PC-3 (cell line): ENCODE results near the gene CAMTA1. TPM values are rescaled to one million over a fixed set of nuclear protein-coding genes. Genes with fewer than 3 reads are reported as not detected.

Source experiments
- ATAC-seq: fragments of 200-7000 bp; cut with Tn5 transposase; 2 replicates; pipeline ENCODE4 v1.9.1; 2020; ENCODE audit warnings: mild to moderate bottlenecking, moderate library complexity
- BruUV-seq: library from RNA; stranded (reverse); fragments of 400-500 nt; replicated peaks from 2 replicates; lab custom pipeline; 2021; lab: Mats Ljungman, UMichigan
- CTCF ChIA-PET: fragments of 300-600 bp; sonication (Branson Sonifier 250); formaldehyde crosslinking; loops from one replicate; lab custom pipeline; 2022; ENCODE audit warnings: antibody characterized with exemption; lab: Charles Lee
- POLR2A ChIA-PET: fragments of 300-600 bp; sonication (Branson Sonifier 250); formaldehyde crosslinking; loops from one replicate; lab custom pipeline; 2022; ENCODE audit warnings: antibody characterized with exemption; ENCODE audit not compliant: unreplicated experiment; lab: Charles Lee
- DNase-seq: peaks from one replicate; pipeline ENCODE4 v3.0.0-alpha.2; 2015
- H2AFZ ChIP-seq: fragments of 300-600 bp; sonication (generic); 2 replicates; pipeline ENCODE4 v1.6.0; 2016; ENCODE audit warnings: antibody characterized with exemption, low read length
- H3F3A ChIP-seq: fragments of 300-600 bp; sonication (generic); one replicate; pipeline ENCODE4 v1.6.0; 2017; ENCODE audit warnings: antibody characterized with exemption, low read length, control low read depth, mild to moderate bottlenecking; ENCODE audit not compliant: unreplicated experiment
- H3K27ac ChIP-seq: fragments of 300-600 bp; sonication (generic); 2 replicates; pipeline ENCODE4 v1.5.1; 2016; ENCODE audit warnings: mild to moderate bottlenecking, low read length
- H3K27me3 ChIP-seq: fragments of 300-600 bp; sonication (generic); 2 replicates; pipeline ENCODE4 v1.6.1; 2016; ENCODE audit warnings: low read length, mixed read lengths
- H3K36me3 ChIP-seq: fragments of 300-600 bp; sonication (generic); 2 replicates; pipeline ENCODE4 v1.6.1; 2016; ENCODE audit warnings: low read depth, mixed run types, low read length, mixed read lengths
- H3K4me1 ChIP-seq: fragments of 300-600 bp; sonication (generic); 2 replicates; pipeline ENCODE4 v1.5.1; 2016; ENCODE audit warnings: low read length; ENCODE audit not compliant: insufficient read depth
- H3K4me2 ChIP-seq: fragments of 300-600 bp; sonication (generic); 2 replicates; pipeline ENCODE4 v1.6.0; 2016; ENCODE audit warnings: low read length
- H3K4me3 ChIP-seq: fragments of 300-600 bp; sonication (generic); 2 replicates; pipeline ENCODE4 v1.5.1; 2016; ENCODE audit warnings: mild to moderate bottlenecking, low read length, mixed read lengths
- H3K79me2 ChIP-seq: fragments of 300-600 bp; sonication (generic); 2 replicates; pipeline ENCODE4 v1.6.1; 2017; ENCODE audit warnings: low read length, mixed read lengths
- H3K9ac ChIP-seq: fragments of 300-600 bp; sonication (generic); 2 replicates; pipeline ENCODE4 v1.6.0; 2016; ENCODE audit warnings: mild to moderate bottlenecking, low read length
- H3K9me2 ChIP-seq: fragments of 300-600 bp; sonication (generic); replicated peaks from 2 replicates; pipeline ENCODE4 v1.6.1; 2016; ENCODE audit warnings: mixed run types, low read length, mixed read lengths
- H3K9me3 ChIP-seq: fragments of 300-600 bp; sonication (generic); 2 replicates; pipeline ENCODE4 v1.6.1; 2016; ENCODE audit warnings: low read length, mixed read lengths
- H4K20me1 ChIP-seq: fragments of 300-600 bp; sonication (generic); 2 replicates; pipeline ENCODE4 v1.6.1; 2016; ENCODE audit warnings: low read length, mixed read lengths
- CTCF ChIP-seq: fragments of 300-600 bp; sonication (generic); conservative IDR thresholded peaks from 2 replicates; pipeline ENCODE4 v1.5.1; 2017; ENCODE audit warnings: antibody characterized with exemption, low read depth, mild to moderate bottlenecking, low read length
- EZH2 ChIP-seq: fragments of 300-600 bp; sonication (generic); IDR thresholded peaks from one replicate; pipeline ENCODE4 v1.6.1; 2017; ENCODE audit warnings: antibody characterized with exemption, mild to moderate bottlenecking, low read length; ENCODE audit not compliant: unreplicated experiment
- EZH2phosphoT487 ChIP-seq: fragments of 300-600 bp; sonication (generic); IDR thresholded peaks from 2 replicates; pipeline ENCODE4 v1.6.1; 2018; ENCODE audit warnings: mild to moderate bottlenecking, antibody characterized with exemption, low read length, borderline replicate concordance
- intact Hi-C: fragments of 100-400 bp; cut with micrococcal nuclease; formaldehyde crosslinking; loops from 2 replicates; pipeline ENCODE4 v1.9.0; 2023
- total RNA-seq: library from RNA; depleted of rRNA; stranded (reverse); fragments of >200 nt; gene quantifications from 2 replicates; pipeline ENCODE4 v1.2.3, GENCODE V29; 2014

Gene CAMTA1
- total RNA-seq, 1 experiment from 2014 or later = 40.8 TPM

- BruUV-seq = no TSS peak
- no peak for DNase-seq
- POLR2A ChIA-PET = no interaction called here
Measured at GRCh38 chr1:6971699-6972098, 186.4 kb downstream of the CAMTA1 start.

GRCh38 chr1:6972399-6972798 is 187.1 kb downstream of the CAMTA1 start:
- Histone ChIP-seq H3K9me2 (no peaks in the 10 kb centered on the region), H3K9ac (no peak overlapping the region), H3K4me3 (no peak overlapping the region), H2AFZ (no peak overlapping the region), H3K4me2 (no peak overlapping the region), H4K20me1 (no peaks in the 10 kb centered on the region), H3F3A (no peaks in the 10 kb centered on the region), H3K27me3 (peaks cover 38% of the 10 kb centered on the region), H3K9me3 (no peaks in the 10 kb centered on the region), H3K27ac (no peak overlapping the region), H3K36me3 (no peaks in the 10 kb centered on the region), H3K4me1 (peaks cover 8% of the 10 kb centered on the region), H3K79me2 (no peaks in the 10 kb centered on the region)
- intact Hi-C loops = no loop called here
- ATAC-seq = no peak
- TF ChIP-seq EZH2 (no peak), CTCF (no peak), EZH2phosphoT487 (no peak)
- CTCF ChIA-PET = no interaction called here
- BruUV-seq = no TSS peak
- POLR2A ChIA-PET = no interaction called here
- DNase-seq = no peak

More at GRCh38 chr1:6971699-6972098, 186.4 kb downstream of the CAMTA1 start:
- Histone ChIP-seq H3K9ac (no peak overlapping the region), H3F3A (no peaks in the 10 kb centered on the region), H3K36me3 (no peaks in the 10 kb centered on the region), H4K20me1 (no peaks in the 10 kb centered on the region), H3K27me3 (peaks cover 34% of the 10 kb centered on the region), H3K4me1 (peaks cover 9% of the 10 kb centered on the region), H3K4me3 (no peak overlapping the region), H3K9me2 (no peaks in the 10 kb centered on the region), H3K27ac (no peak overlapping the region), H3K4me2 (no peak overlapping the region), H3K79me2 (no peaks in the 10 kb centered on the region), H3K9me3 (no peaks in the 10 kb centered on the region), H2AFZ (no peak overlapping the region)
- no peak for TF ChIP-seq CTCF
- TF ChIP-seq EZH2phosphoT487 = no peak
- TF ChIP-seq EZH2 = no peak
- intact Hi-C loops = no loop called here
- no peak for ATAC-seq
- CTCF ChIA-PET = no interaction called here

GRCh38 chr1:6975331-6976043 is 190.2 kb downstream of the CAMTA1 start:
- POLR2A ChIA-PET = no interaction called here
- ATAC-seq = no peak
- TF ChIP-seq CTCF (no peak), EZH2 (no peak), EZH2phosphoT487 (no peak)

More at GRCh38 chr1:6975331-6976043, 190.2 kb downstream of the CAMTA1 start:
- no peaks in the 10 kb centered on the region for H3F3A ChIP-seq
- H3K9me3 ChIP-seq = no peaks in the 10 kb centered on the region
- H3K27ac ChIP-seq = no peak overlapping the region
- H3K9me2 ChIP-seq = no peaks in the 10 kb centered on the region
- H2AFZ ChIP-seq = no peak overlapping the region
- H3K9ac ChIP-seq = no peak overlapping the region
- CTCF ChIA-PET = no interaction called here
- H3K4me3 ChIP-seq = no peak overlapping the region
- H3K79me2 ChIP-seq = no peaks in the 10 kb centered on the region
- H3K27me3 ChIP-seq = peaks cover 51% of the 10 kb centered on the region
- no peaks in the 10 kb centered on the region for H4K20me1 ChIP-seq
- no peaks in the 10 kb centered on the region for H3K36me3 ChIP-seq
- no peak for DNase-seq
- H3K4me2 ChIP-seq = no peak overlapping the region
- no peaks in the 10 kb centered on the region for H3K4me1 ChIP-seq
- BruUV-seq = no TSS peak
- intact Hi-C loops = no loop called here
